ENCODE measurements around the gene TMEM44. TPM values are rescaled to one million over a fixed set of nuclear protein-coding genes. Genes with fewer than 3 reads are reported as not detected.
A peak's percentile ranks its signal among the peaks of the same experiment; 100 is the strongest.

Gene TMEM44
- total and polyA plus RNA-seq, 9 of the 15 experiments (the other 6 are each of a cell fraction or from before 2014, with no cell fraction given) = 0.53 to 18.1 (median 11.3) TPM

DNA sequence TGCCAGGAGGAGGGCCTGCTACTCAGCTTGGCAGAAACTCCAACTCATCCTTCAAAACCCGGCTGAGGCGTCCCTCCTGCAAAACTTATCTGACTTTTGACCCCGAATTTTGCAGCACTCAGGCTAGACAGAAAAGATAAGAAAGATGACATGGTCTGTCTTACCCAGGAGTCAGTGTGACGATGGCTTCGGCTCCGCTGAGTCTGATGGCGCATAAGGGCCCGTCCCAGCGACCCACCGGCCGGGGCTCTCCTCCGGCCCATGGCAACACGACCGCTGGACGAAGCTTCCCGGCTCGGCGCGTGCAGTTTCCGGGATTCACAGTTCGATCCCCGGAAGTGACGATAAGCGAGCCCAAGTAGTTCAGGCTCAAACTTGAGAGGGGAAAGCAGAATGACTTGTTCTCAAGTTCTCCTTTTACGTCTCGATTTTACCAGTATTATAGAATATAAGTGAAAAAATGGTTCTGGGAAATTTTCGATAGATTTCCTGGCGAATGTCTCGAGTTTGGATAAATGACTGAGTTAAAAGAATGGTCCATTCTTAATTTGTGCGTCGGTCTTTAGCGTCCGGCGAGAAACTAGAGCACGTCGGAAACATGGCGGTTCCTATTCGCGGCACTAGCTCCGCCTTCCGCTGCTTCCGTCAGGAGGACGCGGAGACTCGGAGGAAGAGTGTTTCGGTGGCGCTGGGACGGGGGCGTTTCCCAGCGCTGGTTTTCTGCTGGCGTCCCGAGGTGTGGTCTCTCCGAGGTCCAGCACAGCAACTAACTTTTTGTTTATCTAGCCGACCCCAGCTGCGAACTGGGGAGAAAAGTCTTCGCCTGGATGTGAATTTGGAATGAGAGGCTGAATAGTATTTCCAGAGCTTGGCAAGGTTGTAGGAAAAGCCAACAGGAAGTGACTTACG lies 38.9 kb upstream of the TMEM44 start, which contains the start of gene LSG1 (continued):
- TF ChIP-seq, protein P1, sequence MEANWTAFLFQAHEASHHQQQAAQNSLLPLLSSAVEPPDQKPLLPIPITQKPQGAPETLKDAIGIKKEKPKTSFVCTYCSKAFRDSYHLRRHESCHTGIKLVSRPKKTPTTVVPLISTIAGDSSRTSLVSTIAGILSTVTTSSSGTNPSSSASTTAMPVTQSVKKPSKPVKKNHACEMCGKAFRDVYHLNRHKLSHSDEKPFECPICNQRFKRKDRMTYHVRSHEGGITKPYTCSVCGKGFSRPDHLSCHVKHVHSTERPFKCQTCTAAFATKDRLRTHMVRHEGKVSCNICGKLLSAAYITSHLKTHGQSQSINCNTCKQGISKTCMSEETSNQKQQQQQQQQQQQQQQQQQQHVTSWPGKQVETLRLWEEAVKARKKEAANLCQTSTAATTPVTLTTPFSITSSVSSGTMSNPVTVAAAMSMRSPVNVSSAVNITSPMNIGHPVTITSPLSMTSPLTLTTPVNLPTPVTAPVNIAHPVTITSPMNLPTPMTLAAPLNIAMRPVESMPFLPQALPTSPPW (CRISPR knock-in tag; IDR thresholded peaks at IDR 0.05) = peak; percentile 58; the same call in 1 of the 2 replicates
- TF ChIP-seq ASH1L (IDR thresholded peaks at IDR 0.05; ENCODE audit: borderline replicate concordance, low read depth, partially characterized antibody) (peak; percentile 77), ELF2 (CRISPR knock-in tag; IDR thresholded peaks at IDR 0.05) (peak; percentile 74; the same call in 1 of the 2 replicates), ZNF551 (CRISPR knock-in tag; IDR thresholded peaks at IDR 0.05) (no peak), TAF1 (IDR thresholded peaks at IDR 0.05; ENCODE audit: control insufficient read depth, extremely low read depth, insufficient read depth, low read length, severe bottlenecking) (peak; percentile 35), NR2F6 (CRISPR knock-in tag; IDR thresholded peaks at IDR 0.05) (peak; percentile 72; the same call in 1 of the 2 replicates), PHB (CRISPR knock-in tag; IDR thresholded peaks at IDR 0.05) (no peak), ZBTB17 (CRISPR knock-in tag; IDR thresholded peaks at IDR 0.05) (no peak), BDP1 (IDR thresholded peaks at IDR 0.05; ENCODE audit: insufficient read depth, insufficient read length) (no peak), XRCC5 (IDR thresholded peaks at IDR 0.05; ENCODE audit: low read depth, low read length) (peak; percentile 63; the same call in 1 of the 2 replicates), TAL1 (IDR thresholded peaks at IDR 0.05) (no peak; the same call in 1 of the 2 replicates), CCNT2 (IDR thresholded peaks at IDR 0.05; ENCODE audit: borderline replicate concordance, extremely low read depth, insufficient read length, low read depth, low read length) (no peak), PPARD (CRISPR knock-in tag; IDR thresholded peaks at IDR 0.05) (no peak), SMARCB1 (IDR thresholded peaks at IDR 0.05; ENCODE audit: insufficient read length, low read depth) (no peak), CSDE1 (IDR thresholded peaks at IDR 0.05) (0 out of 4 replicates have a peak, but pooled peaks of 1 of the 2 experiments have one; percentile 34)
- TF ChIP-seq, protein P2, sequence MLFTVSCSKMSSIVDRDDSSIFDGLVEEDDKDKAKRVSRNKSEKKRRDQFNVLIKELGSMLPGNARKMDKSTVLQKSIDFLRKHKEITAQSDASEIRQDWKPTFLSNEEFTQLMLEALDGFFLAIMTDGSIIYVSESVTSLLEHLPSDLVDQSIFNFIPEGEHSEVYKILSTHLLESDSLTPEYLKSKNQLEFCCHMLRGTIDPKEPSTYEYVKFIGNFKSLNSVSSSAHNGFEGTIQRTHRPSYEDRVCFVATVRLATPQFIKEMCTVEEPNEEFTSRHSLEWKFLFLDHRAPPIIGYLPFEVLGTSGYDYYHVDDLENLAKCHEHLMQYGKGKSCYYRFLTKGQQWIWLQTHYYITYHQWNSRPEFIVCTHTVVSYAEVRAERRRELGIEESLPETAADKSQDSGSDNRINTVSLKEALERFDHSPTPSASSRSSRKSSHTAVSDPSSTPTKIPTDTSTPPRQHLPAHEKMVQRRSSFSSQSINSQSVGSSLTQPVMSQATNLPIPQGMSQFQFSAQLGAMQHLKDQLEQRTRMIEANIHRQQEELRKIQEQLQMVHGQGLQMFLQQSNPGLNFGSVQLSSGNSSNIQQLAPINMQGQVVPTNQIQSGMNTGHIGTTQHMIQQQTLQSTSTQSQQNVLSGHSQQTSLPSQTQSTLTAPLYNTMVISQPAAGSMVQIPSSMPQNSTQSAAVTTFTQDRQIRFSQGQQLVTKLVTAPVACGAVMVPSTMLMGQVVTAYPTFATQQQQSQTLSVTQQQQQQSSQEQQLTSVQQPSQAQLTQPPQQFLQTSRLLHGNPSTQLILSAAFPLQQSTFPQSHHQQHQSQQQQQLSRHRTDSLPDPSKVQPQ (CRISPR knock-in tag; IDR thresholded peaks at IDR 0.05; ENCODE audit: borderline replicate concordance) = no peak
- TF ChIP-seq, protein P3, sequence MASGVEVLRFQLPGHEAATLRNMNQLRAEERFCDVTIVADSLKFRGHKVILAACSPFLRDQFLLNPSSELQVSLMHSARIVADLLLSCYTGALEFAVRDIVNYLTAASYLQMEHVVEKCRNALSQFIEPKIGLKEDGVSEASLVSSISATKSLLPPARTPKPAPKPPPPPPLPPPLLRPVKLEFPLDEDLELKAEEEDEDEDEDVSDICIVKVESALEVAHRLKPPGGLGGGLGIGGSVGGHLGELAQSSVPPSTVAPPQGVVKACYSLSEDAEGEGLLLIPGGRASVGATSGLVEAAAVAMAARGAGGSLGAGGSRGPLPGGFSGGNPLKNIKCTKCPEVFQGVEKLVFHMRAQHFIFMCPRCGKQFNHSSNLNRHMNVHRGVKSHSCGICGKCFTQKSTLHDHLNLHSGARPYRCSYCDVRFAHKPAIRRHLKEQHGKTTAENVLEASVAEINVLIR (CRISPR knock-in tag; IDR thresholded peaks at IDR 0.05) = peak; percentile 85
- TF ChIP-seq, protein P4, sequence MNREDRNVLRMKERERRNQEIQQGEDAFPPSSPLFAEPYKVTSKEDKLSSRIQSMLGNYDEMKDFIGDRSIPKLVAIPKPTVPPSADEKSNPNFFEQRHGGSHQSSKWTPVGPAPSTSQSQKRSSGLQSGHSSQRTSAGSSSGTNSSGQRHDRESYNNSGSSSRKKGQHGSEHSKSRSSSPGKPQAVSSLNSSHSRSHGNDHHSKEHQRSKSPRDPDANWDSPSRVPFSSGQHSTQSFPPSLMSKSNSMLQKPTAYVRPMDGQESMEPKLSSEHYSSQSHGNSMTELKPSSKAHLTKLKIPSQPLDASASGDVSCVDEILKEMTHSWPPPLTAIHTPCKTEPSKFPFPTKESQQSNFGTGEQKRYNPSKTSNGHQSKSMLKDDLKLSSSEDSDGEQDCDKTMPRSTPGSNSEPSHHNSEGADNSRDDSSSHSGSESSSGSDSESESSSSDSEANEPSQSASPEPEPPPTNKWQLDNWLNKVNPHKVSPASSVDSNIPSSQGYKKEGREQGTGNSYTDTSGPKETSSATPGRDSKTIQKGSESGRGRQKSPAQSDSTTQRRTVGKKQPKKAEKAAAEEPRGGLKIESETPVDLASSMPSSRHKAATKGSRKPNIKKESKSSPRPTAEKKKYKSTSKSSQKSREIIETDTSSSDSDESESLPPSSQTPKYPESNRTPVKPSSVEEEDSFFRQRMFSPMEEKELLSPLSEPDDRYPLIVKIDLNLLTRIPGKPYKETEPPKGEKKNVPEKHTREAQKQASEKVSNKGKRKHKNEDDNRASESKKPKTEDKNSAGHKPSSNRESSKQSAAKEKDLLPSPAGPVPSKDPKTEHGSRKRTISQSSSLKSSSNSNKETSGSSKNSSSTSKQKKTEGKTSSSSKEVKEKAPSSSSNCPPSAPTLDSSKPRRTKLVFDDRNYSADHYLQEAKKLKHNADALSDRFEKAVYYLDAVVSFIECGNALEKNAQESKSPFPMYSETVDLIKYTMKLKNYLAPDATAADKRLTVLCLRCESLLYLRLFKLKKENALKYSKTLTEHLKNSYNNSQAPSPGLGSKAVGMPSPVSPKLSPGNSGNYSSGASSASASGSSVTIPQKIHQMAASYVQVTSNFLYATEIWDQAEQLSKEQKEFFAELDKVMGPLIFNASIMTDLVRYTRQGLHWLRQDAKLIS (CRISPR knock-in tag; IDR thresholded peaks at IDR 0.05) = peak; percentile 44; the same call in 1 of the 2 replicates
